IMR-90 (cell line): ENCODE measurements around the gene ATG7. TPM values are rescaled to one million over a fixed set of nuclear protein-coding genes. Genes with fewer than 3 reads are reported as not detected.
A peak's percentile ranks its signal among the peaks of the same experiment; 100 is the strongest.

Source experiments
- ATAC-seq: fragments of 200-7000 bp; cut with Tn5 transposase; 2 replicates; pipeline ENCODE4 v1.9.1; 2020; ENCODE audit warnings: low read depth, mild to moderate bottlenecking, moderate library complexity
- BruUV-seq: library from RNA; stranded (reverse); fragments of 400-500 nt; replicated peaks from 2 replicates; lab custom pipeline; 2021; lab: Mats Ljungman, UMichigan
- CTCF ChIA-PET: fragments of 300-600 bp; formaldehyde crosslinking; extraction: SDS; loops from one replicate; lab custom pipeline; 2021; ENCODE audit warnings: antibody characterized with exemption; lab: Yijun Ruan, JAX
- POLR2A ChIA-PET: fragments of 300-600 bp; sonication (Branson Sonifier 250); formaldehyde crosslinking; loops from one replicate; lab custom pipeline; 2022; ENCODE audit warnings: antibody characterized with exemption; ENCODE audit not compliant: unreplicated experiment; lab: Charles Lee
- DNase-seq: peaks from one replicate; pipeline ENCODE4 v3.0.0; 2013
- H2AFZ ChIP-seq: replicated peaks from 2 replicates; pipeline ENCODE3; 2013; ENCODE audit warnings: low read length, mild to moderate bottlenecking; ENCODE audit not compliant: poor library complexity
- H2AK5ac ChIP-seq: 2 replicates; pipeline ENCODE4 v1.6.1; 2013; ENCODE audit warnings: low read depth, low read length, inconsistent platforms
- H2AK9ac ChIP-seq: replicated peaks from 2 replicates; pipeline ENCODE3; 2013; ENCODE audit warnings: mild to moderate bottlenecking, low read depth, low read length, moderate library complexity; ENCODE audit not compliant: poor library complexity
- H2BK120ac ChIP-seq: 2 replicates; pipeline ENCODE4 v1.6.1; 2013; ENCODE audit warnings: low read depth, low read length, inconsistent platforms
- H2BK15ac ChIP-seq: 3 replicates; pipeline ENCODE4 v1.6.1; 2013; ENCODE audit warnings: low read depth, low read length, inconsistent platforms
- H2BK20ac ChIP-seq: 2 replicates; pipeline ENCODE4 v1.6.1; 2013; ENCODE audit warnings: low read depth, mild to moderate bottlenecking, inconsistent platforms, low read length, moderate library complexity
- H2BK5ac ChIP-seq: 2 replicates; pipeline ENCODE4 v1.6.1; 2013; ENCODE audit warnings: mild to moderate bottlenecking, low read depth, low read length, inconsistent platforms; ENCODE audit not compliant: poor library complexity, severe bottlenecking
- H3K14ac ChIP-seq: replicated peaks from 2 replicates; pipeline ENCODE4 v1.6.1; 2013; ENCODE audit warnings: low read depth, low read length, inconsistent platforms
- H3K18ac ChIP-seq: 2 replicates; pipeline ENCODE4 v1.6.1; 2013; ENCODE audit warnings: low read depth, low read length, control low read depth
- H3K23ac ChIP-seq: 2 replicates; pipeline ENCODE4 v1.6.1; 2013; ENCODE audit warnings: low read depth, low read length, inconsistent platforms
- H3K27ac ChIP-seq: 2 replicates; pipeline ENCODE4 v1.5.1; 2013; ENCODE audit warnings: mild to moderate bottlenecking, control low read depth, low read length; ENCODE audit not compliant: insufficient read depth
- H3K27me3 ChIP-seq: 2 replicates; pipeline ENCODE4 v1.6.1; 2013; ENCODE audit warnings: low read length; ENCODE audit not compliant: control insufficient read depth, insufficient read depth
- H3K36me3 ChIP-seq: 2 replicates; pipeline ENCODE4 v1.6.1; 2013; ENCODE audit warnings: low read length, mixed read lengths; ENCODE audit not compliant: control insufficient read depth, insufficient read depth
- H3K4ac ChIP-seq: 2 replicates; pipeline ENCODE4 v1.6.1; 2013; ENCODE audit warnings: low read depth, low read length, inconsistent platforms
- H3K4me1 ChIP-seq: 2 replicates; pipeline ENCODE4 v1.6.1; 2013; ENCODE audit warnings: low read length, mixed read lengths; ENCODE audit not compliant: control insufficient read depth, insufficient read depth
- H3K4me2 ChIP-seq: 2 replicates; pipeline ENCODE4 v1.6.1; 2013; ENCODE audit warnings: low read depth, mild to moderate bottlenecking, control low read depth, low read length, moderate library complexity
- H3K4me3 ChIP-seq: 2 replicates; pipeline ENCODE4 v1.5.1; 2013; ENCODE audit warnings: low read depth, mild to moderate bottlenecking, control low read depth, low read length, moderate library complexity; ENCODE audit not compliant: insufficient read depth
- H3K56ac ChIP-seq: 2 replicates; pipeline ENCODE4 v1.6.1; 2013; ENCODE audit warnings: low read length, inconsistent platforms; ENCODE audit not compliant: insufficient read depth; ENCODE audit errors: extremely low read depth
- H3K79me1 ChIP-seq, 2 experiments: 2 replicates each; pipeline ENCODE4 v1.6.1; 2013; ENCODE audit warnings: low read length in 2 of 2, inconsistent platforms in 1 of 2, low read depth in 1 of 2
- H3K9ac ChIP-seq: 2 replicates; pipeline ENCODE4 v1.6.1; 2013; ENCODE audit warnings: low read depth, low read length, control low read depth
- H3K9me1 ChIP-seq: 2 replicates; pipeline ENCODE4 v1.6.1; 2013; ENCODE audit warnings: low read length, inconsistent platforms; ENCODE audit not compliant: insufficient read depth
- H3K9me3 ChIP-seq: 2 replicates; pipeline ENCODE4 v1.6.1; 2013; ENCODE audit warnings: low read length; ENCODE audit not compliant: control insufficient read depth, insufficient read depth
- H4K20me1 ChIP-seq: 2 replicates; pipeline ENCODE4 v1.6.1; 2013; ENCODE audit warnings: low read length, inconsistent platforms; ENCODE audit not compliant: insufficient read depth
- H4K5ac ChIP-seq: 2 replicates; pipeline ENCODE4 v1.6.1; 2013; ENCODE audit warnings: mild to moderate bottlenecking, low read depth, low read length, control low read depth
- H4K8ac ChIP-seq, 2 experiments: 2 replicates each; pipeline ENCODE4 v1.6.1; 2013; ENCODE audit warnings: low read depth in 2 of 2, low read length in 2 of 2, control low read depth in 1 of 2, inconsistent platforms in 1 of 2
- H4K91ac ChIP-seq: 2 replicates; pipeline ENCODE4 v1.6.1; 2013; ENCODE audit warnings: low read depth, low read length, inconsistent platforms; ENCODE audit not compliant: insufficient read depth
- BHLHE40 ChIP-seq: fragments of 150-350 bp; IDR thresholded peaks from 2 replicates; pipeline ENCODE4 v1.6.1; 2016; ENCODE audit warnings: mild to moderate bottlenecking, low read depth, low read length
- FOS ChIP-seq: fragments of 150-350 bp; IDR thresholded peaks from 2 replicates; pipeline ENCODE4 v1.6.1; 2016; ENCODE audit warnings: low read depth, low read length
- WGBS, 2 experiments: methylation state at CpG; one replicate each; pipeline versions ENCODE4 v1.1.5 to v1.1.7; 2013; ENCODE audit warnings: missing lambda C conversion rate in 2 of 2; ENCODE audit not compliant: insufficient read length in 1 of 2; ENCODE audit errors: extremely low coverage in 2 of 2; 5-methylcytosine and 5-hydroxymethylcytosine counted together
- dilution Hi-C: fragments of 300-500 bp; cut with HindIII; formaldehyde crosslinking; loops from one replicate; pipeline ENCODE4 v1.14.3; 2018; ENCODE audit warnings: low sequenced_read_pairs; ENCODE audit not compliant: unreplicated experiment
- in situ Hi-C: fragments of 300-500 bp; cut with MboI; formaldehyde crosslinking; loops from 3 replicates; pipeline ENCODE4 v1.14.3; 2019; ENCODE audit warnings: low sequenced_read_pairs, inconsistent platforms, mixed read lengths
- intact Hi-C: fragments of 100-400 bp; cut with micrococcal nuclease; formaldehyde crosslinking; loops from 2 replicates; pipeline ENCODE4 v1.10.0; 2022
- polyA plus RNA-seq, 3 experiments: library from polyadenylated mRNA; depleted of rRNA; stranded (reverse); fragments of >200 nt; gene quantifications; 2 replicates each; pipeline ENCODE4 v1.2.3, GENCODE V29; 2012; ENCODE audit warnings: low replicate concordance in 1 of 3
- total RNA-seq: library from RNA; depleted of rRNA; stranded (reverse); fragments of >200 nt; gene quantifications from 2 replicates; pipeline ENCODE4 v1.2.3, GENCODE V29; 2012
- TF ChIP-seq, protein P1 (sequence below): conservative IDR thresholded peaks from 2 replicates; pipeline ENCODE4 v1.5.1; 2012; ENCODE audit warnings: mild to moderate bottlenecking, low read depth, low read length, improper control_type of control experiment

Gene ATG7
- total and polyA plus RNA-seq, 2 of the 4 experiments (the other 2 are of a cell fraction): 15.6 to 51.4 TPM

DNA sequence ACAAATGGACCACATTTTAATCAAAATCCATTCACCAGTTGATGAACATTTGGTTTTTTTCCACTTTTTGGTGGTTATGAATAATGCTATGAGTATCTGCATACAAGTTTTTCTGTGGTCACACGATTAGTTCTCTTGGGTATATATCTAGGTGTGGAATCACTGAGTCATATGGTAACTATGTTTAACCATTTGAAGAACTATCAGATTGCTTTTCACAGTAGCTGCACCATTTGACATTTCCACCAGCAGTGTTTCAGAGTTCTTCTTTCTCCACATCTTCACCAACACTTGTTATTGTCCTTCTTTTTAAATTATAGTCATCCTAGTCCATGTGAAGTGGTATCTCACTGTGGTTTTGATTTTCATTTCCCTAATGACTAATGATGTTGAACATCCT lies 33.3 kb upstream of the ATG7 start:
- POLR2A ChIA-PET: interaction anchor here (0.6 kb wide), 1 partner anchor 85 kb away, joined by 3 read pairs; no protein-coding TSS in a partner anchor
- CTCF ChIA-PET: interaction anchor here (1.0 to 1.3 kb wide), 3 partner anchors 33 to 179 kb away, joined by 3 to 4 read pairs (median 3); no protein-coding TSS in a partner anchor

More for the DNA sequence above, 33.3 kb upstream of the ATG7 start:
- peaks cover 15% of the 10 kb centered on the region for H3K9me1 ChIP-seq
- peak overlapping the region; percentile 55; the same call in 1 of the 2 replicates for H3K27ac ChIP-seq
- peak overlapping the region; percentile 95 for H2AK5ac ChIP-seq
- whole genome bisulfite sequencing, 2 experiments: no CpG with 5 or more reads among the region's 1 CpG
- no peak overlapping the region for H3K4me3 ChIP-seq
- ATAC-seq (peak; percentile 38), DNase-seq (peak; percentile 95)
- intact Hi-C loops: loop anchor here (2.0 to 5.0 kb wide), 3 partner anchors 50 to 93 kb away; partner anchors contain the start of gene HRH1
- H3K79me1 ChIP-seq: peaks cover 14 to 46% of the 10 kb centered on the region in 2 experiments
- H3K4ac ChIP-seq: peak overlapping the region; percentile 86; the same call in 1 of the 2 replicates
- dilution Hi-C loops: no loop called here
- peak overlapping the region; percentile 41 to 89; a peak in 3 of 4 replicates for H4K8ac ChIP-seq
- peak overlapping the region; percentile 99 for H2BK5ac ChIP-seq
- H2BK15ac ChIP-seq: peak overlapping the region; percentile 92; the same call in 2 of the 3 replicates
- in situ Hi-C loops: no loop called here
- H3K36me3 ChIP-seq: peaks cover 2% of the 10 kb centered on the region; the same call in 1 of the 2 replicates
- TF ChIP-seq FOS (peak; percentile 36), BHLHE40 (peak; percentile 43; the same call in 1 of the 2 replicates)
- TF ChIP-seq, protein P1, sequence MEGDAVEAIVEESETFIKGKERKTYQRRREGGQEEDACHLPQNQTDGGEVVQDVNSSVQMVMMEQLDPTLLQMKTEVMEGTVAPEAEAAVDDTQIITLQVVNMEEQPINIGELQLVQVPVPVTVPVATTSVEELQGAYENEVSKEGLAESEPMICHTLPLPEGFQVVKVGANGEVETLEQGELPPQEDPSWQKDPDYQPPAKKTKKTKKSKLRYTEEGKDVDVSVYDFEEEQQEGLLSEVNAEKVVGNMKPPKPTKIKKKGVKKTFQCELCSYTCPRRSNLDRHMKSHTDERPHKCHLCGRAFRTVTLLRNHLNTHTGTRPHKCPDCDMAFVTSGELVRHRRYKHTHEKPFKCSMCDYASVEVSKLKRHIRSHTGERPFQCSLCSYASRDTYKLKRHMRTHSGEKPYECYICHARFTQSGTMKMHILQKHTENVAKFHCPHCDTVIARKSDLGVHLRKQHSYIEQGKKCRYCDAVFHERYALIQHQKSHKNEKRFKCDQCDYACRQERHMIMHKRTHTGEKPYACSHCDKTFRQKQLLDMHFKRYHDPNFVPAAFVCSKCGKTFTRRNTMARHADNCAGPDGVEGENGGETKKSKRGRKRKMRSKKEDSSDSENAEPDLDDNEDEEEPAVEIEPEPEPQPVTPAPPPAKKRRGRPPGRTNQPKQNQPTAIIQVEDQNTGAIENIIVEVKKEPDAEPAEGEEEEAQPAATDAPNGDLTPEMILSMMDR: no peak
- no peaks in the 10 kb centered on the region; the same call in 1 of the 2 replicates for H3K9me3 ChIP-seq
- H3K18ac ChIP-seq: peak overlapping the region; percentile 90; the same call in 1 of the 2 replicates
- peak overlapping the region; percentile 69 for H3K14ac ChIP-seq
- peak overlapping the region; percentile 78; the same call in 1 of the 2 replicates for H3K4me2 ChIP-seq
- H2BK120ac ChIP-seq: peak overlapping the region; percentile 89; the same call in 1 of the 2 replicates
- peak overlapping the region; percentile 44; the same call in 1 of the 2 replicates for H3K56ac ChIP-seq
- H2AK9ac ChIP-seq: no peak overlapping the region
- peaks cover 3% of the 10 kb centered on the region; the same call in 1 of the 2 replicates for H4K20me1 ChIP-seq
- no peak overlapping the region for H2AFZ ChIP-seq
- H3K9ac ChIP-seq: no peak overlapping the region
- H4K5ac ChIP-seq: peak overlapping the region; percentile 71; the same call in 1 of the 2 replicates
- H4K91ac ChIP-seq: peak overlapping the region; percentile 59
- peak overlapping the region; percentile 93 for H2BK20ac ChIP-seq
- H3K27me3 ChIP-seq: no peaks in the 10 kb centered on the region
- BruUV-seq: no TSS peak
- H3K4me1 ChIP-seq: peaks cover 5% of the 10 kb centered on the region
- H3K23ac ChIP-seq: peak overlapping the region; percentile 87; the same call in 1 of the 2 replicates
